ENCODE data around the gene KYAT1. TPM values are rescaled to one million over a fixed set of nuclear protein-coding genes. Genes with fewer than 3 reads are reported as not detected.

Gene KYAT1
- total and polyA plus RNA-seq, 2 of the 8 experiments (the other 6 are each of a cell fraction or from before 2014, with no cell fraction given) = 30.4 to 42.2 TPM

GRCh38 chr9:128911529-128912035 lies 29.8 kb upstream of the KYAT1 start:
- no peak overlapping the region for H2BK15ac ChIP-seq (ENCODE audit: low read length)
- POLR2A ChIA-PET (ENCODE audit: partially characterized antibody) = interaction anchor here (0.9 to 1.9 kb wide), 3 partner anchors 9 to 24 kb away, joined by 3 to 14 read pairs (median 4); partner anchors contain the start of gene PHYHD1
- no peak overlapping the region for H3K9ac ChIP-seq (replicated peaks in 1 of 4; ENCODE audit: extremely low read depth in 1 of 4, low read depth in 3 of 4, low read length in 3 of 4)
- H4K8ac ChIP-seq (ENCODE audit: extremely low read depth, insufficient read depth, low read length) = no peak overlapping the region; the same call in 1 of the 2 replicates
- H3K79me2 ChIP-seq (ENCODE audit: control insufficient read depth in 1 of 2, insufficient read depth in 2 of 2, low read length in 2 of 2) = peaks cover 0 to 69% of the 10 kb centered on the region in 2 experiments; a peak in 2 of 4 replicates
- no peak overlapping the region for H2BK120ac ChIP-seq (replicated peaks; ENCODE audit: low read depth, low read length)
- H3K79me1 ChIP-seq (ENCODE audit: low read depth, low read length) = peaks cover 15% of the 10 kb centered on the region
- no peak overlapping the region for H4K5ac ChIP-seq (ENCODE audit: insufficient read length, low read depth, low read length)
- CTCF ChIA-PET (ENCODE audit: partially characterized antibody) = interaction anchor here (0.6 to 3.2 kb wide), 4 partner anchors 11 to 44 kb away, joined by 3 to 24 read pairs (median 7); no protein-coding TSS in a partner anchor
- peak overlapping the region; percentile 73; the same call in 1 of the 2 replicates for H3K27ac ChIP-seq (ENCODE audit: low read depth, low read length)
- DNase-seq (ENCODE audit: low read depth in 1 of 2, low spot score in 2 of 2) = peak in 1 of 2 experiments; percentile 64
- 94% methylated on average over 8 of the region's 8 CpGs; no CpG with 5 or more reads in 1 of the 2 experiments for WGBS, 2 experiments (ENCODE audit: extremely low coverage in 1 of 2, insufficient coverage in 1 of 2, insufficient read length in 1 of 2, insufficient replicate concordance in 2 of 2, low coverage in 1 of 2, low lambda C conversion rate in 2 of 2, missing lambda C conversion rate in 1 of 2)
- FAIRE-seq = no peak
- peak overlapping the region; percentile 90 for H2BK12ac ChIP-seq (ENCODE audit: low read depth, low read length)
- no peak overlapping the region for H3K23ac ChIP-seq (ENCODE audit: insufficient read length)
- H3K4me2 ChIP-seq (ENCODE audit: insufficient read depth in 1 of 2, low read depth in 2 of 2, low read length in 2 of 2) = peak overlapping the region in 1 of 2 experiments; percentile 46; a peak in 3 of 4 replicates
- H3K14ac ChIP-seq (ENCODE audit: insufficient read length) = no peak overlapping the region
- peaks cover 0 to 24% (median 18%) of the 10 kb centered on the region in 4 experiments; a peak in 6 of 7 replicates for H3K4me1 ChIP-seq (replicated peaks in 1 of 4; ENCODE audit: control insufficient read depth in 3 of 4, insufficient read depth in 4 of 4, low read length in 3 of 4)
- no peaks in the 10 kb centered on the region for H3K27me3 ChIP-seq (replicated peaks in 1 of 4; ENCODE audit: control insufficient read depth in 3 of 4, extremely low read depth in 1 of 4, insufficient read depth in 3 of 4, low read length in 3 of 4)
- H3K23me2 ChIP-seq (ENCODE audit: low read depth, low read length) = no peaks in the 10 kb centered on the region
- H3K56ac ChIP-seq (replicated peaks; ENCODE audit: insufficient read length, low read depth, low read length) = no peak overlapping the region
- H4K20me1 ChIP-seq (replicated peaks in 1 of 2; ENCODE audit: control insufficient read depth in 1 of 2, insufficient read depth in 2 of 2, low read length in 2 of 2) = peaks cover 34% of the 10 kb centered on the region in 2 experiments
- no peak overlapping the region for H2AFZ ChIP-seq (ENCODE audit: low read length)
- peaks cover 18 to 53% (median 45%) of the 10 kb centered on the region in 4 experiments for H3K36me3 ChIP-seq (ENCODE audit: control insufficient read depth in 2 of 4, insufficient read depth in 4 of 4, low read length in 3 of 4)
- peak overlapping the region; percentile 95; the same call in 1 of the 2 replicates for H3K18ac ChIP-seq (ENCODE audit: extremely low read depth, low read length)
- H4K91ac ChIP-seq (replicated peaks; ENCODE audit: insufficient read length, low read length) = no peak overlapping the region
- H2AK5ac ChIP-seq (ENCODE audit: low read depth, low read length) = peak overlapping the region; percentile 90; the same call in 1 of the 2 replicates
- H2BK5ac ChIP-seq (ENCODE audit: low read depth, low read length) = peak overlapping the region; percentile 93
- H3K4me3 ChIP-seq (ENCODE audit: extremely low read depth in 1 of 4, insufficient read depth in 2 of 4, low read depth in 3 of 4, low read length in 4 of 4) = peak overlapping the region in 1 of 4 experiments; percentile 1; a peak in 1 of 8 replicates
- H3K9me3 ChIP-seq (ENCODE audit: insufficient read depth in 2 of 2, low read depth in 1 of 2, low read length in 1 of 2) = no peaks in the 10 kb centered on the region
- H2BK20ac ChIP-seq (ENCODE audit: low read length) = no peak overlapping the region
- no peak overlapping the region for H3K4ac ChIP-seq (replicated peaks; ENCODE audit: insufficient read length, low read depth, low read length)
- TF ChIP-seq ASH2L (IDR thresholded peaks at IDR 0.05; ENCODE audit: low read length) = no peak
- no peak for TF ChIP-seq KDM1A (IDR thresholded peaks at IDR 0.05; ENCODE audit: borderline replicate concordance, low read length)
- TF ChIP-seq ZNF274 (IDR thresholded peaks at IDR 0.05; ENCODE audit: borderline replicate concordance, extremely low read depth, low read length) = no peak
- no peak for TF ChIP-seq SP2 (IDR thresholded peaks at IDR 0.05; ENCODE audit: low read length)
- TF ChIP-seq HDAC6 (IDR thresholded peaks at IDR 0.05; ENCODE audit: low read depth, low read length) = no peak
- no peak for TF ChIP-seq CHD2 (IDR thresholded peaks at IDR 0.05; ENCODE audit: low read length)
- no peak for TF ChIP-seq TBP (IDR thresholded peaks at IDR 0.05; ENCODE audit: low read depth, low read length)
- TF ChIP-seq, protein P1, sequence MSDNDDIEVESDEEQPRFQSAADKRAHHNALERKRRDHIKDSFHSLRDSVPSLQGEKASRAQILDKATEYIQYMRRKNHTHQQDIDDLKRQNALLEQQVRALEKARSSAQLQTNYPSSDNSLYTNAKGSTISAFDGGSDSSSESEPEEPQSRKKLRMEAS (IDR thresholded peaks at IDR 0.05) = no peak
- TF ChIP-seq CBX5 (IDR thresholded peaks at IDR 0.05; ENCODE audit: low read depth, low read length) = no peak
- TF ChIP-seq JUND (IDR thresholded peaks at IDR 0.05; ENCODE audit: low read length) = no peak
- TF ChIP-seq RAD21 (IDR thresholded peaks at IDR 0.05 in 1 of 2, conservative IDR thresholded peaks at IDR 0.05 in 1 of 2; ENCODE audit: low read depth in 2 of 2, low read length in 2 of 2) = no peak
- TF ChIP-seq TAF1 (IDR thresholded peaks at IDR 0.05; ENCODE audit: low read depth, low read length) = no peak
- TF ChIP-seq POU5F1 (IDR thresholded peaks at IDR 0.05; ENCODE audit: low read depth, low read length) = no peak
- no peak for TF ChIP-seq SP4 (IDR thresholded peaks at IDR 0.05; ENCODE audit: low read length)

All from H1 (cell line).